A549 (cell line): ENCODE results near the gene LCP1.

Source experiments
- CEBPB ChIP-seq, 2 experiments: fragments of >200 bp in 1 of 2; sonication (Bioruptor Twin) in 1 of 2; formaldehyde crosslinking in 1 of 2; IDR thresholded peaks; 2 replicates each; pipeline ENCODE4 v1.6.1; 2012 to 2016
- CTCF ChIP-seq: fragments of >200 bp; sonication (Bioruptor Twin); formaldehyde crosslinking; IDR thresholded peaks from 3 replicates; pipeline ENCODE4 v1.5.1; 2016
- EHMT2 ChIP-seq: fragments of 200-600 bp; sonication (generic); IDR thresholded peaks from 2 replicates; pipeline ENCODE4 v1.6.1; 2016; ENCODE audit warnings: antibody characterized with exemption, low read depth, mild to moderate bottlenecking, moderate library complexity
- ESRRA ChIP-seq: fragments of 150-350 bp; IDR thresholded peaks from 2 replicates; pipeline ENCODE4 v1.6.1; 2014; ENCODE audit warnings: mild to moderate bottlenecking, low read length, borderline replicate concordance
- KDM1A ChIP-seq: fragments of 200-600 bp; sonication (generic); IDR thresholded peaks from 2 replicates; pipeline ENCODE4 v1.6.1; 2016; ENCODE audit warnings: low read depth, mild to moderate bottlenecking
- NFE2L2 ChIP-seq: fragments of 150-350 bp; conservative IDR thresholded peaks from 2 replicates; pipeline ENCODE4 v1.6.1; 2014; ENCODE audit warnings: low read length
- NR3C1 ChIP-seq: fragments of >200 bp; sonication (Bioruptor Twin); formaldehyde crosslinking; IDR thresholded peaks from 3 replicates; pipeline ENCODE4 v1.6.1; 2017
- POLR2A ChIP-seq: IDR thresholded peaks from 2 replicates; pipeline ENCODE4 v1.6.1; 2012; ENCODE audit warnings: mild to moderate bottlenecking, low read length
- RAD21 ChIP-seq, 2 experiments: fragments of >200 bp in 1 of 2; sonication (Bioruptor Twin) in 1 of 2; formaldehyde crosslinking in 1 of 2; IDR thresholded peaks in 1 of 2; conservative IDR thresholded peaks in 1 of 2; 2 replicates in 1 of 2; 3 replicates in 1 of 2; pipeline ENCODE4 v1.6.1; 2012 to 2018; ENCODE audit warnings: inconsistent platforms in 1 of 2
- REST ChIP-seq: fragments of 200-600 bp; sonication (generic); IDR thresholded peaks from 2 replicates; pipeline ENCODE4 v1.6.1; 2016; ENCODE audit warnings: antibody characterized with exemption, mild to moderate bottlenecking, moderate library complexity
- RFX5 ChIP-seq: fragments of 450-650 bp; IDR thresholded peaks from 2 replicates; pipeline ENCODE4 v1.7.1; 2014; ENCODE audit warnings: antibody characterized with exemption, mild to moderate bottlenecking, moderate library complexity
- TP53 ChIP-seq: fragments of 250-450 bp; sonication (Bioruptor Pico); IDR thresholded peaks from 2 replicates; pipeline ENCODE4 v1.5.0; 2021; ENCODE audit warnings: mild to moderate bottlenecking, moderate library complexity
- TF ChIP-seq, protein P1 (sequence below): IDR thresholded peaks from 2 replicates; pipeline ENCODE4 v1.6.1; 2012

DNA sequence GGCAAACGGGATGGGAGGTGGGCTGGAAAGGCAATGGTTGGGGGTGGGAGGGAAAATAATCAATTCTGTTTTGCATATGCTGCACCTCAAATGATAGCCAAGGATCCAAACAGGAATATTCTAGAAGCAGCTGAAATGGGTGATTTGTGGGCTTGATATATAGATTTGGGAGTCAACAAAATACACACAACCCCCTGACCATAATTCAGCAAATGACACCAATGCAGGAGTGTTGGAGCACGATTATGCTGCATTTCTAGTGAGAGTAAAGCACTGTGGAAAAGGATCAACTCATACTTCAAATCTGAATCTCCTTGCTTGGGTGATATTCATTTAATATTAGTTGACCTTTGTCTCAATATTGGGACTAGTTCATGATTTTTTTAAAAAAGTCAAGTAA, 36.0 kb downstream of the LCP1 start:
- TF ChIP-seq CTCF (no peak), REST (no peak), KDM1A (no peak), EHMT2 (no peak), RFX5 (no peak), NFE2L2 (no peak), POLR2A (no peak), RAD21 (conservative IDR thresholded peaks at IDR 0.05 in 1 of 2, IDR thresholded peaks at IDR 0.05 in 1 of 2) (no peak), TP53 (no peak), ESRRA (no peak), NR3C1 (no peak), CEBPB (IDR thresholded peaks at IDR 0.05) (no peak)
- TF ChIP-seq, protein P1, sequence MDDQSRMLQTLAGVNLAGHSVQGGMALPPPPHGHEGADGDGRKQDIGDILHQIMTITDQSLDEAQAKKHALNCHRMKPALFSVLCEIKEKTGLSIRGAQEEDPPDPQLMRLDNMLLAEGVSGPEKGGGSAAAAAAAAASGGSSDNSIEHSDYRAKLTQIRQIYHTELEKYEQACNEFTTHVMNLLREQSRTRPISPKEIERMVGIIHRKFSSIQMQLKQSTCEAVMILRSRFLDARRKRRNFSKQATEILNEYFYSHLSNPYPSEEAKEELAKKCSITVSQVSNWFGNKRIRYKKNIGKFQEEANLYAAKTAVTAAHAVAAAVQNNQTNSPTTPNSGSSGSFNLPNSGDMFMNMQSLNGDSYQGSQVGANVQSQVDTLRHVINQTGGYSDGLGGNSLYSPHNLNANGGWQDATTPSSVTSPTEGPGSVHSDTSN = no peak
